DOHH2 (cell line): ENCODE data around the gene SLC35D1.

Source experiments
- CTCF ChIP-seq: fragments of 200-600 bp; sonication (generic); IDR thresholded peaks from one replicate; pipeline ENCODE4 v1.5.1; 2014; ENCODE audit warnings: antibody characterized with exemption, mild to moderate bottlenecking, low read depth, low read length; ENCODE audit not compliant: poor library complexity, severe bottlenecking
- EZH2phosphoT487 ChIP-seq: fragments of 200-600 bp; sonication (generic); IDR thresholded peaks from 2 replicates; pipeline ENCODE4 v1.6.1; 2017; ENCODE audit warnings: borderline replicate concordance, mild to moderate bottlenecking, antibody characterized with exemption, low read length, moderate library complexity, mixed read lengths

GRCh38 chr1:66982561-66983260 is 71.2 kb downstream of the SLC35D1 start:
- no peak for TF ChIP-seq CTCF
- TF ChIP-seq EZH2phosphoT487: no peak
